GM12892 (cell line): ENCODE results near the gene FTL.

Experiments
- POLR2A ChIP-seq: IDR thresholded peaks from 2 replicates; pipeline ENCODE4 v1.6.1; 2011; ENCODE audit warnings: low read depth, low read length, control low read depth
- POLR2AphosphoS5 ChIP-seq: IDR thresholded peaks from 2 replicates; pipeline ENCODE4 v1.6.1; 2011; ENCODE audit warnings: low read depth, low read length, control low read depth
- TAF1 ChIP-seq: IDR thresholded peaks from 2 replicates; pipeline ENCODE4 v1.6.1; 2011; ENCODE audit warnings: low read depth, mild to moderate bottlenecking, control low read depth, low read length, borderline replicate concordance

GRCh38 chr19:48953990-48954594 is 11.0 kb upstream of the FTL start:
- TF ChIP-seq POLR2A: no peak
- TF ChIP-seq POLR2AphosphoS5: no peak
- no peak for TF ChIP-seq TAF1
